K562 (cell line): ENCODE measurements around the gene ABHD3. TPM values are rescaled to one million over a fixed set of nuclear protein-coding genes. Genes with fewer than 3 reads are reported as not detected.

Experiments
- ARNT ChIP-seq, 2 experiments: fragments of 450-650 bp; IDR thresholded peaks; 2 replicates each; pipeline ENCODE4 v1.6.1; 2016; ENCODE audit warnings: mild to moderate bottlenecking in 1 of 2
- BRD9 ChIP-seq: fragments of 450-650 bp; IDR thresholded peaks from 2 replicates; pipeline ENCODE4 v1.6.1; 2018; ENCODE audit warnings: low read depth; ENCODE audit not compliant: partially characterized antibody
- CBFA2T3 ChIP-seq: fragments of 450-650 bp; IDR thresholded peaks from 2 replicates; pipeline ENCODE4 v1.6.1; 2017
- DDX20 ChIP-seq: fragments of 450-650 bp; IDR thresholded peaks from 2 replicates; pipeline ENCODE4 v1.6.1; 2016; ENCODE audit warnings: missing genetic modification characterization, low read depth, mild to moderate bottlenecking, missing compliant biosample characterization, moderate library complexity
- ELF1 ChIP-seq: fragments of 200-800 bp; sonication (Bioruptor generic); IDR thresholded peaks from 2 replicates; pipeline ENCODE4 v1.6.1; 2016; ENCODE audit warnings: missing genetic modification characterization, missing compliant biosample characterization
- HDAC2 ChIP-seq: fragments of 450-650 bp; IDR thresholded peaks from 2 replicates; pipeline ENCODE4 v1.6.1; 2016; ENCODE audit warnings: mild to moderate bottlenecking
- HDAC6 ChIP-seq: IDR thresholded peaks from 2 replicates; pipeline ENCODE4 v1.6.1; 2012; ENCODE audit warnings: low read depth, mild to moderate bottlenecking, control low read depth, inconsistent platforms, low read length, moderate library complexity
- HNRNPL ChIP-seq: fragments of 200-400 bp; formaldehyde crosslinking; IDR thresholded peaks from 2 replicates; pipeline ENCODE4 v1.6.1; 2017; ENCODE audit warnings: low read depth, mild to moderate bottlenecking, low read length
- KLF16 ChIP-seq: IDR thresholded peaks from 2 replicates; pipeline ENCODE4 v1.6.1; 2016; ENCODE audit warnings: antibody characterized with exemption
- MEF2D ChIP-seq: conservative IDR thresholded peaks from 2 replicates; pipeline ENCODE4 v1.6.1; 2016; ENCODE audit warnings: low read depth, missing genetic modification characterization, missing compliant biosample characterization
- NCOA2 ChIP-seq, 2 experiments: fragments of 450-650 bp; IDR thresholded peaks; 2 replicates each; pipeline ENCODE4 v1.6.1; 2018; ENCODE audit warnings: mild to moderate bottlenecking in 2 of 2, moderate library complexity in 1 of 2; ENCODE audit not compliant: partially characterized antibody in 2 of 2
- NCOR1 ChIP-seq: fragments of 450-650 bp; IDR thresholded peaks from 2 replicates; pipeline ENCODE4 v1.6.1; 2016; ENCODE audit warnings: mild to moderate bottlenecking, moderate library complexity
- NEUROD1 ChIP-seq: fragments of 150-350 bp; IDR thresholded peaks from 2 replicates; pipeline ENCODE4 v1.6.1; 2014; ENCODE audit warnings: borderline replicate concordance, low read length, low read depth; ENCODE audit not compliant: partially characterized antibody
- PHB ChIP-seq: fragments of 250-450 bp; sonication (Bioruptor Pico); IDR thresholded peaks from 2 replicates; pipeline ENCODE4 v1.5.0; 2021
- RBM14 ChIP-seq: fragments of 200-400 bp; formaldehyde crosslinking; IDR thresholded peaks from 2 replicates; pipeline ENCODE4 v1.6.1; 2018; ENCODE audit warnings: low read depth, mild to moderate bottlenecking, low read length, moderate library complexity, borderline replicate concordance; ENCODE audit not compliant: insufficient read depth
- THRAP3 ChIP-seq: fragments of 450-650 bp; IDR thresholded peaks from 2 replicates; pipeline ENCODE4 v1.6.1; 2016; ENCODE audit warnings: mild to moderate bottlenecking, inconsistent platforms, borderline replicate concordance
- polyA plus RNA-seq, 8 experiments: library from polyadenylated mRNA; depleted of rRNA in 4 of 8; stranded (reverse) in 5 of 8; unstranded in 3 of 8; fragments of >200 nt; fragmentation: Nextera tagmentation in 2 of 8; fragmentation: Illumina TruSeq in 1 of 8; extraction: Ambion mirVana in 2 of 8; extraction: Trizol in 1 of 8; gene quantifications; 2 replicates each; pipeline versions ENCODE4 v1.2.1 to v1.2.3, GENCODE V29; 2011 to 2014; ENCODE audit warnings: inconsistent platforms in 1 of 8, missing spikeins in 1 of 8
- total RNA-seq, 7 experiments: library from RNA; depleted of rRNA in 6 of 7; stranded (reverse); fragments of >200 nt in 6 of 7; fragmentation: Illumina TruSeq in 2 of 7; extraction: Trizol in 2 of 7; gene quantifications; 2 replicates each; pipeline versions ENCODE4 v1.2.1 to v1.2.3, GENCODE V29; 2011 to 2021; ENCODE audit warnings: low replicate concordance in 1 of 7
- TF ChIP-seq, protein P1 (sequence below): fragments of 450-650 bp; formaldehyde crosslinking; IDR thresholded peaks from 2 replicates; pipeline ENCODE4 v1.4.0; 2020; ENCODE audit warnings: mild to moderate bottlenecking, mixed read lengths
- TF ChIP-seq, protein P2 (sequence below): fragments of 450-650 bp; IDR thresholded peaks from 2 replicates; pipeline ENCODE4 v1.6.1; 2016; ENCODE audit warnings: low read depth, mild to moderate bottlenecking, moderate library complexity

The ABHD3 gene
- total and polyA plus RNA-seq, 9 of the 15 experiments (the other 6 are each of a cell fraction or from before 2014, with no cell fraction given), result 6.3 to 38.8 (median 19.4) TPM

- TF ChIP-seq DDX20 (tag), result no peak
- TF ChIP-seq NCOA2 (IDR thresholded peaks at IDR 0.05; ENCODE audit: partially characterized antibody in 2 of 2), result no peak
- 0 out of 2 replicates have a peak, but pooled peaks have one; percentile 58 for TF ChIP-seq HNRNPL
- TF ChIP-seq HDAC2, result peak; percentile 81; the same call in 1 of the 2 replicates
- no peak for TF ChIP-seq MEF2D (tag)
- peak; percentile 76 for TF ChIP-seq NCOR1
- TF ChIP-seq THRAP3, result no peak
- TF ChIP-seq ELF1, result peak; percentile 61
- TF ChIP-seq NEUROD1, result peak; percentile 45
- TF ChIP-seq PHB, result no peak
- TF ChIP-seq BRD9, result no peak
- peak; percentile 88 for TF ChIP-seq CBFA2T3
- TF ChIP-seq RBM14, result no peak
- TF ChIP-seq, protein P1, sequence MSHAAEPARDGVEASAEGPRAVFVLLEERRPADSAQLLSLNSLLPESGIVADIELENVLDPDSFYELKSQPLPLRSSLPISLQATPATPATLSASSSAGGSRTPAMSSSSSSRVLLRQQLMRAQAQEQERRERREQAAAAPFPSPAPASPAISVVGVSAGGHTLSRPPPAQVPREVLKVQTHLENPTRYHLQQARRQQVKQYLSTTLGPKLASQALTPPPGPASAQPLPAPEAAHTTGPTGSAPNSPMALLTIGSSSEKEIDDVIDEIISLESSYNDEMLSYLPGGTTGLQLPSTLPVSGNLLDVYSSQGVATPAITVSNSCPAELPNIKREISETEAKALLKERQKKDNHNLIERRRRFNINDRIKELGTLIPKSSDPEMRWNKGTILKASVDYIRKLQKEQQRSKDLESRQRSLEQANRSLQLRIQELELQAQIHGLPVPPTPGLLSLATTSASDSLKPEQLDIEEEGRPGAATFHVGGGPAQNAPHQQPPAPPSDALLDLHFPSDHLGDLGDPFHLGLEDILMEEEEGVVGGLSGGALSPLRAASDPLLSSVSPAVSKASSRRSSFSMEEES (CRISPR knock-in tag), result peak; percentile 75
- no peak for TF ChIP-seq ARNT (IDR thresholded peaks at IDR 0.05)
- TF ChIP-seq KLF16, result peak; percentile 74
- no peak for TF ChIP-seq HDAC6
- TF ChIP-seq, protein P2, sequence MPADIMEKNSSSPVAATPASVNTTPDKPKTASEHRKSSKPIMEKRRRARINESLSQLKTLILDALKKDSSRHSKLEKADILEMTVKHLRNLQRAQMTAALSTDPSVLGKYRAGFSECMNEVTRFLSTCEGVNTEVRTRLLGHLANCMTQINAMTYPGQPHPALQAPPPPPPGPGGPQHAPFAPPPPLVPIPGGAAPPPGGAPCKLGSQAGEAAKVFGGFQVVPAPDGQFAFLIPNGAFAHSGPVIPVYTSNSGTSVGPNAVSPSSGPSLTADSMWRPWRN, result peak; percentile 48; the same call in 1 of the 2 replicates
Measured at GRCh38 chr18:21686282-21687105, 18.1 kb downstream of the ABHD3 start (continued).
